Measurements from ENCODE around the gene MAP9. TPM values are rescaled to one million over a fixed set of nuclear protein-coding genes. Genes with fewer than 3 reads are reported as not detected.

Gene MAP9
- total RNA-seq, result 6.6 and 9.3 TPM in 2 replicates

GRCh38 chr4:155376387-155377268, at the start of gene MAP9:
Gene MAP9 (minus strand): TSS chr4:155376965. CDS start chr4:155375850, 1,115 bp downstream.

Other genes with a start within 250 kb of the MAP9 start
- not detected in 2 replicates for gene NPY2R, start 168.3 kb downstream of the MAP9 start, total RNA-seq